ENCODE data around the gene CD300LG. TPM values are rescaled to one million over a fixed set of nuclear protein-coding genes. Genes with fewer than 3 reads are reported as not detected.

CD300LG gene
- total and polyA plus RNA-seq, 2 experiments from 2014 or later, result not detected

DNA sequence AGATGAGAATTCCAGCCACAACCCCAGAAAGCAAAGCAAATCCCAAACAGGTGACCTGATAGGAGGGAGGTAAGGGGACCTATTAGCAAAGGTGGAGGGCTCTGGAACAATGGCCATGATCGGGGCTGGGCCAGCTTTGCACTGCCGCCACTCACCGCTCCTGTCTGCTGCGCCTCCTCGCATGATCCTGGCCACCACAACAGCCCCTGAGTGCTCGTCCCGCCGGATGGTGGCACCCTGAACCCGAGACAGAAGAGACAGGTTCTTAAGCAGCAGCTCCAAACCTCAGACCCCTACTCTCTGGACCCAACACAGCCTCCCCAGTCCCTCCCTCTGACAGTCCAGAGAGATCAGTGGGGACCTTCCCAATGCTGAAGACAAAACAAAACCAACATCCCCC, 19.4 kb upstream of the CD300LG start:
- Histone ChIP-seq H2AFZ (no peak overlapping the region), H3F3A (replicated peaks; ENCODE audit: low read depth) (no peaks in the 10 kb centered on the region), H4K20me1 (replicated peaks; ENCODE audit: insufficient read depth) (no peaks in the 10 kb centered on the region; the same call in 1 of the 2 replicates), H3K4me2 (no peak overlapping the region), H3K27me3 (ENCODE audit: insufficient read depth) (peaks cover 7% of the 10 kb centered on the region; the same call in 1 of the 2 replicates), H3K4me3 (no peak overlapping the region), H3K4me1 (ENCODE audit: insufficient read depth) (no peaks in the 10 kb centered on the region; the same call in none of the 2 replicates), H3K36me3 (ENCODE audit: insufficient read depth) (no peaks in the 10 kb centered on the region), H3K9me2 (ENCODE audit: insufficient read depth) (no peaks in the 10 kb centered on the region), H3K79me2 (replicated peaks; ENCODE audit: insufficient read depth) (no peaks in the 10 kb centered on the region), H3K27ac (ENCODE audit: low read depth) (no peak overlapping the region)
- TF ChIP-seq STAT1 (IDR thresholded peaks at IDR 0.05; ENCODE audit: unreplicated experiment), result no peak
- TF ChIP-seq, protein P1, sequence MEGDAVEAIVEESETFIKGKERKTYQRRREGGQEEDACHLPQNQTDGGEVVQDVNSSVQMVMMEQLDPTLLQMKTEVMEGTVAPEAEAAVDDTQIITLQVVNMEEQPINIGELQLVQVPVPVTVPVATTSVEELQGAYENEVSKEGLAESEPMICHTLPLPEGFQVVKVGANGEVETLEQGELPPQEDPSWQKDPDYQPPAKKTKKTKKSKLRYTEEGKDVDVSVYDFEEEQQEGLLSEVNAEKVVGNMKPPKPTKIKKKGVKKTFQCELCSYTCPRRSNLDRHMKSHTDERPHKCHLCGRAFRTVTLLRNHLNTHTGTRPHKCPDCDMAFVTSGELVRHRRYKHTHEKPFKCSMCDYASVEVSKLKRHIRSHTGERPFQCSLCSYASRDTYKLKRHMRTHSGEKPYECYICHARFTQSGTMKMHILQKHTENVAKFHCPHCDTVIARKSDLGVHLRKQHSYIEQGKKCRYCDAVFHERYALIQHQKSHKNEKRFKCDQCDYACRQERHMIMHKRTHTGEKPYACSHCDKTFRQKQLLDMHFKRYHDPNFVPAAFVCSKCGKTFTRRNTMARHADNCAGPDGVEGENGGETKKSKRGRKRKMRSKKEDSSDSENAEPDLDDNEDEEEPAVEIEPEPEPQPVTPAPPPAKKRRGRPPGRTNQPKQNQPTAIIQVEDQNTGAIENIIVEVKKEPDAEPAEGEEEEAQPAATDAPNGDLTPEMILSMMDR (conservative IDR thresholded peaks at IDR 0.05; ENCODE audit: low read depth in 2 of 2), result 0 out of 4 replicates have a peak, but pooled peaks of 1 of the 2 experiments have one; percentile 3
- Mint-ChIP-seq H3K4me1 (peaks cover 18% of the 10 kb centered on the region), H3K9me3 (no peaks in the 10 kb centered on the region), H3K4me3 (no peak overlapping the region), H3K27ac (no peak overlapping the region), H3K36me3 (ENCODE audit: low read depth) (peaks cover 7% of the 10 kb centered on the region; the same call in 2 of the 3 replicates), H3K27me3 (ENCODE audit: insufficient read depth, low read depth, poor library complexity) (peaks cover 13% of the 10 kb centered on the region)
- no peak for ATAC-seq
- no peak for DNase-seq (ENCODE audit: low spot score)

DNA sequence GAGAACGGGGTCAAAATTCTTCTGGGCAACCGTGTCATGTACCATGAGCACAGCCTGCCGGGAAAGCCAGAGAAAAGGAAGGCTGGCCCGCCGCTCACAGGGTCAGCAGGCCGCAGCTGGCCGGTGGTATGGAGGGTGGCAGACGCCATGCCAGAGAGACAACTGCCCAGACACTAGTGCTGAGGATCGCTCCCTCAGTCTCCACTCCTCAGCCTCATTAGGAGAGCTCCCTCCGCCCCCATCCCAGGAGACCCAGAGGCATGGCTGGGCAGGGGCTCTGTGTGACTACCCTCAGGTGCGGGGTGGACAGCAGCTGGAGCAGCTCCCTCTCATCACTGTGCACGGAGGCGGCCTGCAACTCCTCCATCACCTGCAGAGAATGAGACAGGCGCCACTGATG, 17.2 kb upstream of the CD300LG start:
- H3K27me3 ChIP-seq (ENCODE audit: insufficient read depth), result peaks cover 23% of the 10 kb centered on the region
- no peaks in the 10 kb centered on the region for H3K36me3 ChIP-seq (ENCODE audit: insufficient read depth)
- ATAC-seq (no peak), DNase-seq (ENCODE audit: low spot score) (no peak)
- H3K4me1 ChIP-seq (ENCODE audit: insufficient read depth), result peaks cover 6% of the 10 kb centered on the region
- no peaks in the 10 kb centered on the region; the same call in 1 of the 2 replicates for H4K20me1 ChIP-seq (replicated peaks; ENCODE audit: insufficient read depth)
- no peak overlapping the region for H3K27ac ChIP-seq (ENCODE audit: low read depth)
- peaks cover 27% of the 10 kb centered on the region for H3K27me3 Mint-ChIP-seq (ENCODE audit: insufficient read depth, low read depth, poor library complexity)
- no peak overlapping the region for H2AFZ ChIP-seq
- peaks cover 13% of the 10 kb centered on the region; the same call in 2 of the 3 replicates for H3K9me3 Mint-ChIP-seq
- no peak overlapping the region for H3K4me2 ChIP-seq
- no peak overlapping the region for H3K4me3 ChIP-seq
- H3K9me2 ChIP-seq (ENCODE audit: insufficient read depth), result no peaks in the 10 kb centered on the region
- H3K4me3 Mint-ChIP-seq, result no peak overlapping the region
- H3K36me3 Mint-ChIP-seq (ENCODE audit: low read depth), result peaks cover 12% of the 10 kb centered on the region
- H3F3A ChIP-seq (replicated peaks; ENCODE audit: low read depth), result 0 out of 2 replicates have a peak, but pooled peaks cover 4% of the 10 kb centered on the region
- peaks cover 23% of the 10 kb centered on the region for H3K4me1 Mint-ChIP-seq
- no peaks in the 10 kb centered on the region for H3K79me2 ChIP-seq (replicated peaks; ENCODE audit: insufficient read depth)
- H3K27ac Mint-ChIP-seq, result no peak overlapping the region
- no peak for TF ChIP-seq CREB1 (CRISPR knock-in tag; IDR thresholded peaks at IDR 0.05; ENCODE audit: low read depth)
- no peak for TF ChIP-seq REST (IDR thresholded peaks at IDR 0.05; ENCODE audit: unreplicated experiment)
- TF ChIP-seq, protein P2, sequence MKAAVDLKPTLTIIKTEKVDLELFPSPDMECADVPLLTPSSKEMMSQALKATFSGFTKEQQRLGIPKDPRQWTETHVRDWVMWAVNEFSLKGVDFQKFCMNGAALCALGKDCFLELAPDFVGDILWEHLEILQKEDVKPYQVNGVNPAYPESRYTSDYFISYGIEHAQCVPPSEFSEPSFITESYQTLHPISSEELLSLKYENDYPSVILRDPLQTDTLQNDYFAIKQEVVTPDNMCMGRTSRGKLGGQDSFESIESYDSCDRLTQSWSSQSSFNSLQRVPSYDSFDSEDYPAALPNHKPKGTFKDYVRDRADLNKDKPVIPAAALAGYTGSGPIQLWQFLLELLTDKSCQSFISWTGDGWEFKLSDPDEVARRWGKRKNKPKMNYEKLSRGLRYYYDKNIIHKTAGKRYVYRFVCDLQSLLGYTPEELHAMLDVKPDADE (IDR thresholded peaks at IDR 0.05), result no peak
- TF ChIP-seq NANOG (IDR thresholded peaks at IDR 0.05; ENCODE audit: borderline replicate concordance), result no peak
- TF ChIP-seq, protein P3, sequence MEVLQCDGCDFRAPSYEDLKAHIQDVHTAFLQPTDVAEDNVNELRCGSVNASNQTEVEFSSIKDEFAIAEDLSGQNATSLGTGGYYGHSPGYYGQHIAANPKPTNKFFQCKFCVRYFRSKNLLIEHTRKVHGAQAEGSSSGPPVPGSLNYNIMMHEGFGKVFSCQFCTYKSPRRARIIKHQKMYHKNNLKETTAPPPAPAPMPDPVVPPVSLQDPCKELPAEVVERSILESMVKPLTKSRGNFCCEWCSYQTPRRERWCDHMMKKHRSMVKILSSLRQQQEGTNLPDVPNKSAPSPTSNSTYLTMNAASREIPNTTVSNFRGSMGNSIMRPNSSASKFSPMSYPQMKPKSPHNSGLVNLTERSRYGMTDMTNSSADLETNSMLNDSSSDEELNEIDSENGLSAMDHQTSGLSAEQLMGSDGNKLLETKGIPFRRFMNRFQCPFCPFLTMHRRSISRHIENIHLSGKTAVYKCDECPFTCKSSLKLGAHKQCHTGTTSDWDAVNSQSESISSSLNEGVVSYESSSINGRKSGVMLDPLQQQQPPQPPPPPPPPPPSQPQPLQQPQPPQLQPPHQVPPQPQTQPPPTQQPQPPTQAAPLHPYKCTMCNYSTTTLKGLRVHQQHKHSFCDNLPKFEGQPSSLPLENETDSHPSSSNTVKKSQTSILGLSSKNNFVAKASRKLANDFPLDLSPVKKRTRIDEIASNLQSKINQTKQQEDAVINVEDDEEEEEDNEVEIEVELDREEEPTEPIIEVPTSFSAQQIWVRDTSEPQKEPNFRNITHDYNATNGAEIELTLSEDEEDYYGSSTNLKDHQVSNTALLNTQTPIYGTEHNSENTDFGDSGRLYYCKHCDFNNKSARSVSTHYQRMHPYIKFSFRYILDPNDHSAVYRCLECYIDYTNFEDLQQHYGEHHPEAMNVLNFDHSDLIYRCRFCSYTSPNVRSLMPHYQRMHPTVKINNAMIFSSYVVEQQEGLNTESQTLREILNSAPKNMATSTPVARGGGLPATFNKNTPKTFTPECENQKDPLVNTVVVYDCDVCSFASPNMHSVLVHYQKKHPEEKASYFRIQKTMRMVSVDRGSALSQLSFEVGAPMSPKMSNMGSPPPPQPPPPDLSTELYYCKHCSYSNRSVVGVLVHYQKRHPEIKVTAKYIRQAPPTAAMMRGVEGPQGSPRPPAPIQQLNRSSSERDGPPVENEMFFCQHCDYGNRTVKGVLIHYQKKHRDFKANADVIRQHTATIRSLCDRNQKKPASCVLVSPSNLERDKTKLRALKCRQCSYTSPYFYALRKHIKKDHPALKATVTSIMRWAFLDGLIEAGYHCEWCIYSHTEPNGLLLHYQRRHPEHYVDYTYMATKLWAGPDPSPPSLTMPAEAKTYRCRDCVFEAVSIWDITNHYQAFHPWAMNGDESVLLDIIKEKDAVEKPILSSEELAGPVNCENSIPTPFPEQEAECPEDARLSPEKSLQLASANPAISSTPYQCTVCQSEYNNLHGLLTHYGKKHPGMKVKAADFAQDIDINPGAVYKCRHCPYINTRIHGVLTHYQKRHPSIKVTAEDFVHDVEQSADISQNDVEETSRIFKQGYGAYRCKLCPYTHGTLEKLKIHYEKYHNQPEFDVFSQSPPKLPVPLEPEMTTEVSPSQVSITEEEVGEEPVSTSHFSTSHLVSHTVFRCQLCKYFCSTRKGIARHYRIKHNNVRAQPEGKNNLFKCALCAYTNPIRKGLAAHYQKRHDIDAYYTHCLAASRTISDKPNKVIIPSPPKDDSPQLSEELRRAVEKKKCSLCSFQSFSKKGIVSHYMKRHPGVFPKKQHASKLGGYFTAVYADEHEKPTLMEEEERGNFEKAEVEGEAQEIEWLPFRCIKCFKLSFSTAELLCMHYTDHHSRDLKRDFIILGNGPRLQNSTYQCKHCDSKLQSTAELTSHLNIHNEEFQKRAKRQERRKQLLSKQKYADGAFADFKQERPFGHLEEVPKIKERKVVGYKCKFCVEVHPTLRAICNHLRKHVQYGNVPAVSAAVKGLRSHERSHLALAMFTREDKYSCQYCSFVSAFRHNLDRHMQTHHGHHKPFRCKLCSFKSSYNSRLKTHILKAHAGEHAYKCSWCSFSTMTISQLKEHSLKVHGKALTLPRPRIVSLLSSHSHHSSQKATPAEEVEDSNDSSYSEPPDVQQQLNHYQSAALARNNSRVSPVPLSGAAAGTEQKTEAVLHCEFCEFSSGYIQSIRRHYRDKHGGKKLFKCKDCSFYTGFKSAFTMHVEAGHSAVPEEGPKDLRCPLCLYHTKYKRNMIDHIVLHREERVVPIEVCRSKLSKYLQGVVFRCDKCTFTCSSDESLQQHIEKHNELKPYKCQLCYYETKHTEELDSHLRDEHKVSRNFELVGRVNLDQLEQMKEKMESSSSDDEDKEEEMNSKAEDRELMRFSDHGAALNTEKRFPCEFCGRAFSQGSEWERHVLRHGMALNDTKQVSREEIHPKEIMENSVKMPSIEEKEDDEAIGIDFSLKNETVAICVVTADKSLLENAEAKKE (CRISPR knock-in tag; IDR thresholded peaks at IDR 0.05), result no peak

Measured in GM23338 (cell line).